AG09309 (cell line): ENCODE measurements around the gene MT1B.

ENCODE experiments used
- DNase-seq: peaks from one replicate; pipeline ENCODE4 v3.0.0-alpha.2; 2010; ENCODE audit warnings: low read depth
- H3K4me3 ChIP-seq: 2 replicates; pipeline ENCODE4 v1.5.1; 2011; ENCODE audit warnings: mild to moderate bottlenecking, low read depth, low read length, moderate library complexity; ENCODE audit not compliant: control insufficient read depth
- TF ChIP-seq, protein P1 (sequence below): IDR thresholded peaks from 2 replicates; pipeline ENCODE4 v1.5.1; 2011; ENCODE audit warnings: mild to moderate bottlenecking, low read depth, low read length, inconsistent platforms; ENCODE audit not compliant: insufficient read depth, control insufficient read depth; ENCODE audit errors: missing control alignments

The MT1B gene

GRCh38 chr16:56686758-56687157 lies 35.1 kb downstream of the MT1B start:
- no peak overlapping the region for H3K4me3 ChIP-seq
- DNase-seq: no peak
- TF ChIP-seq, protein P1, sequence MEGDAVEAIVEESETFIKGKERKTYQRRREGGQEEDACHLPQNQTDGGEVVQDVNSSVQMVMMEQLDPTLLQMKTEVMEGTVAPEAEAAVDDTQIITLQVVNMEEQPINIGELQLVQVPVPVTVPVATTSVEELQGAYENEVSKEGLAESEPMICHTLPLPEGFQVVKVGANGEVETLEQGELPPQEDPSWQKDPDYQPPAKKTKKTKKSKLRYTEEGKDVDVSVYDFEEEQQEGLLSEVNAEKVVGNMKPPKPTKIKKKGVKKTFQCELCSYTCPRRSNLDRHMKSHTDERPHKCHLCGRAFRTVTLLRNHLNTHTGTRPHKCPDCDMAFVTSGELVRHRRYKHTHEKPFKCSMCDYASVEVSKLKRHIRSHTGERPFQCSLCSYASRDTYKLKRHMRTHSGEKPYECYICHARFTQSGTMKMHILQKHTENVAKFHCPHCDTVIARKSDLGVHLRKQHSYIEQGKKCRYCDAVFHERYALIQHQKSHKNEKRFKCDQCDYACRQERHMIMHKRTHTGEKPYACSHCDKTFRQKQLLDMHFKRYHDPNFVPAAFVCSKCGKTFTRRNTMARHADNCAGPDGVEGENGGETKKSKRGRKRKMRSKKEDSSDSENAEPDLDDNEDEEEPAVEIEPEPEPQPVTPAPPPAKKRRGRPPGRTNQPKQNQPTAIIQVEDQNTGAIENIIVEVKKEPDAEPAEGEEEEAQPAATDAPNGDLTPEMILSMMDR: no peak

- no peak for DNase-seq
- no peak overlapping the region for H3K4me3 ChIP-seq
- TF ChIP-seq, protein P1: no peak
Measured at GRCh38 chr16:56688762-56689161, 37.1 kb downstream of the MT1B start.

DNA sequence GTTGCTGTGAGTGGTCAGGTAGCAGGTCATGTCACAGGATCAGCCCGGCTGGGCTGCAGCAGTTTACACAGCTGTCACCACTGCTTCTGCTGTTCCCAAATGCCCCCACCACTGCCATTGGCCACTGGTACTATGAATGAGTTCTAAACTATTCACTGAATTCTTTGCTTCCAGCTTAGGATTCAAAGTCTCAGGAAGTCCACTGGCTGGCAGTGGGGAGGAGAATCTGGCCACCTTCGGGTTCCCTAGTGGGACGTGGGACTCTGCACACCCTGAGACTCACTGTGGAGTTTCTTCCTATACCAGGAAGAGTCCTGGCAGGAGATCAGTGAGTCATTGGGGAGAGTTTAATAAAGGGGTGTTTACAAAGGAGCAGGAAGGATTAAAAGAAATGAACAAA lies 37.5 kb downstream of the MT1B start:
- no peak for DNase-seq
- no peak overlapping the region for H3K4me3 ChIP-seq
- TF ChIP-seq, protein P1: no peak

GRCh38 chr16:56690420-56691122 lies 38.9 kb downstream of the MT1B start:
- H3K4me3 ChIP-seq: no peak overlapping the region
- TF ChIP-seq, protein P1: no peak
- DNase-seq: no peak

DNA sequence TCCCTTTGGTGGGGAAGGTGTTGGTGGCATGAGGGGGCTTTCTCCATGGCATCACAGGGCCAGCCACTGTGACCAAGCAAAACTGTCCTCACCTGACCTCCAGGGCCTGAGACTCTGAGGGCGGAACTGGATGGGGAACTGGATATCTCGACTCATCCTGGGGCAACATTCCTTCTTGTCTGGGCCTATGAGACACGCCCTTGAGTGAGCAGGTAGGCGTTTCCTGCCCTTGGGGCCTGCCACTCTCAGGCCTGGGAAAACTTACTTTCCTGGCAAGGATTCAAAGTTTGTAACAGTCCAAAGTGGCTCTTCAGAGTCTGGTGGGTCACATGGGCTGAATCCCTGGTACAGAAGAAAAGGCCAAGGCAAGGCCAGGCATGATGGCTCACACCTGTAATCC lies 40.2 kb downstream of the MT1B start:
- TF ChIP-seq, protein P1: no peak
- DNase-seq: no peak

GRCh38 chr16:56695246-56695645 lies 43.6 kb downstream of the MT1B start:
- TF ChIP-seq, protein P1: no peak
- DNase-seq: no peak
- H3K4me3 ChIP-seq: no peak overlapping the region

More for the DNA sequence above, 40.2 kb downstream of the MT1B start:
- no peak overlapping the region for H3K4me3 ChIP-seq
